NCI-H146 treated with DMSO at 0.1 percent for 48 hours (cell line): ENCODE data around the gene GSK3A.

ENCODE experiments used
- DNase-seq: peaks from one replicate; lab custom pipeline; 2025; ENCODE audit not compliant: unreplicated experiment; lab: John Stamatoyannopoulos, UW

The GSK3A gene

DNA sequence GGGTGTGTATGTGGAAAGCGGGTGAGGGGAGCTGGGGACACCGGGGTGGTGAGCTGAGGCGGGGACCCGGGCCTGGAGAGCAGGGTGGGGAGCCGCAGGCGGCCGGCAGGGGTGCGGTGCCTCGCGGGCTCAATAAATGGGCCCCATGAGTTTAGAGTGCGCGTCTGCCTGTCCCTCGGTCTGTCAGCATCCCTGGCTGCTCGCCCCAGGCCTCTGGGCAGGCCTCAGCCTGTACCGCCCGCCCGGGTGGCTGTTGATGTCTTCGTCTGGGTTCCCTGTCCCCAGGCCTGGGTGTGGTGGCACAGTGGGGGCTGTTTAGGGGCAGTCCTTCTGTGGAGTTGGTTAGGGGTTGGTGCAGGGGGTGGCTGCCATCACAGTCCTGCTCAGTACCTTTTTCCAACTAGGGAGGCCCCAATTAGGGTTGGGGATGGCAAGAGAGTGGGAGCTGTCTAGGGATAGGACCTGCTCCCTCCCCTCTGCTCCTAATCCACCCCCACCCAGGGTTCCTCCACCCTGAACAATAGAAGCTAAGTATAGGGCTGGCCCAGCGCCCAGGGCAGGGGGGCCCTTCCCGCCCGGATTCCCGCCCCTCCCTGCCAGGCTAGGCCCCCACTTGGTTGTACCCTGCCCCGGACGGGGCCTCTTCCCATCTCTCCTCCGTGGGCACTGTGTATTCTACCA, 38.9 kb upstream of the GSK3A start:
- peak; percentile 56 for DNase-seq

DNA sequence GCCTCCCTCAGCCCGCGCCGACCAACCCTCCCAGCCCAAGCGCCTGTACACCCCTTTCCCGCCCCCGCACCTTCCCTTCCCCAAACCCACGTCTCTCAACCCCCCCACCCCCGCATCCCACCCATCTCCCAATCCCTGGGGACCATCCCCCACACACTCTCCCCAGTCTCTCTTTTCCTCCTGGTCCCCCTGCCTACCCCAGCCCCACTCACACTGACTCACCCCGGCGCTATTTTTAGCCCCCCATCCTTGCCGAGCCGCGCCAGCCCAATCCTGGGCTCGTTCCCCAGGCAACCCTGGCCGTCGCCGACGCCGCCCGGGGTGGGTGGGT, 38.4 kb upstream of the GSK3A start:
- no peak for DNase-seq

DNA sequence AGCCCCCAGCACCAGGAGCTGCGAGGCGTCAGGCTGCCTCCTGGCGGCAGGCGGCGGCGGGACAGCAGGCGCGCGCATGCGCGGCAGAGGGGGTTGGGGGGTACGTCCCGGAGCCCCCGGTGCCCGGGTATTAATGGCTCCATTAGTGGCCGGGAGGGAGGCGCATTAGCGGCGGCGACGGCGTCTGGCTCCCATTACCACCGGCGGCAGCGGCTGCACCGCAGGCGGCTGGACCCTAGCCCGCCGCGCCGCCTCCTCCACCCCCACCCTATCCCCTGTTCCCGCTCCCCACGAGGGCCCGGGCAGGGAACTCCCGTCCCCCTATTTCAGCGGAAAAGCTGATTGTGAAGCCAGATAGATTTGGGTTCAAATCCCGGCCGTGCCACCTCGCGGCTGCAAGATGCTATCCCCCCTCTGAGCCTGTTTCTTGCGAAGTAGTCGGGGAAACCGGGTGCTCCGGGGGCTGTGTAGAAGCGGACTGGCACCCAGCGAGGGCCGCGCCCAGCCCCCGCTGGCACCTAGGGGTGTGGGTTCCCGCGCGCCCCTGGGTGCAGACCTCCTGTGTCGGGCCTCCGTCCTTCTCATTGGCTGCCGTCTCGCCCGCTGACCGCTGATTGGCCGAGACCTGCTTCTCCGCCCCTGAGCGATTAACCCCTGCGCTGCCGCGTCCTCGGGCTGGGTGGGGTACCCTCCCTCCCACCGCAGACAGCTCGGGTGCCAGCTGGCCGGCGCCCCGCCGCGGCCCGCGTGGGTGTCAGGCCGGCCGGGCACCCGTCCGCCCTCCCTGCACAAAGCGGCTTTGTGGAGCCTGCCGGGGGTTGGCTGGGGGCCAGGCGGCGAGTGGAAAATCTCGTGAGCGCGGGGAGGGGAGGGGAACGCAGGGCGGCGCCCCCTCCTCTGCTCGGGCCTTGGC, 37.8 kb upstream of the GSK3A start:
- DNase-seq, result peak; percentile 84

DNA sequence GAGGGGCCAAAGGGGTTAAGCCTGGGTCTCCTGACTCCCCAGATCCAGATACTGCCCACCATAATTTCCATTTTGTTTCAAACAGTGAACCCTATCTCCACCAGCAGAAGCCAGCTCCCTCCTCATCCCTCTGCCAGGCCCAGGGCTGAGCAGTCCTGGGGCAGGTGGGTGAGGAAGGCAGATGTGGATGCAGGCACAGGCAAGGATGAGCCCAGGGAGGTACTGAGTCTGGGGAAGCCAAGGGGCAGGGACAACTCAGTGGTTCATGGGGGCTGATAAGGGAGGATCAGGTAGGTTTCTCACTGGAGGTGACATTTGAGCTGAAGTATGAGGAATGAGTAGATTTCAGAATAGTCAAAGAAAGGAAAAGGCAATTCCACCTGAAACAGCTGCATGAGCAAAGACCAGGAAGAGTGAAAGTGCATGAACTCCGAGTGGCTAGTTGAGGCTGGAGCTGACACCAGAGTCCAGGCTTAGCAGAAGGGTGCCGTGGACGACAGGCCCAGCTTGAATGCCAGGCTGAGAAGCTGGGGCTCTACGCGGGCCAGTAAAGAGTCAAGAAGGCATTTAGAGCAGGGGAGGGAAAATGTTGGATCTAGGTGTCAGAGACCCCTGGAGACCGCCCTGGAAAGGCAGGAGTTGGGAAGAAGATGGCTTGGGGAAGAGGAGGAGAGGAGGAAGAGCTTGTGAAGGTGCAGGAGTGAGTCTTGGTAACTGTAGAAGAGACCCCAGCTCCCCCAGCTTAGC, 36.9 kb upstream of the GSK3A start:
- peak; percentile 37 for DNase-seq

DNA sequence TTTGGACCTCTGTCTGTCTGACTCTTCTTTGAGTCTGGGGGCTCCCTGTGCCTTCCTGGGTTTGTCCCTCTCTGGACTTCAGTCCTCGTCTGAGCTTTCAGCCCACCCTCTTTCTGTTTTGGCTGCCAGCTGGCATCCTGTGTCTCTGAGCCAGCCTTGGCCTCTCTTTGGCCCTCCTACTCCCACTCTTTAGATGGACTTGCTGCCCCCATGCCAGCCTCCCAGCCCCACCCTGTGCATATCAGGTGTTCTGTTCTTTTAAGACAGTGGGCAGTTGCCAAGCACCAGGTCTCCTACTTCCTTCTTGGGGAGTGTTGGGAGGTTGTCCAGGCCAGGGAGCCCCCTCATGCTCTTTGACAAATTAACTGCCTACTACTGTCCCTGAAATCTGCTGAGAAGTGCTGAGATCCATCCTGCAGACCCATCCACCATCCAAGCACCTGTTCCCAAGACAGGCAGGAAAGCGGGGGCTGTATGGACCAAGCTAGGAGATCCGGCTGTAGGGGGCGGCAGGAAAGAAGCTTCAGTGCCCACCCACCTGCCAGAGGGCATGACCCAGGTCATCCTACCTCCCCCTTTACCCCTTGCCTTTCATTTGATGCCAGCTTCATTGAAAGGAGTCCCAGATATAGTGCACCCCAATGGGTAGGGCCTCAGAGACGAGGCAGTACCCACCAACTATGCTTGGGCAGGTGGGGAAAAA, 36.2 kb upstream of the GSK3A start:
- DNase-seq, result no peak

DNA sequence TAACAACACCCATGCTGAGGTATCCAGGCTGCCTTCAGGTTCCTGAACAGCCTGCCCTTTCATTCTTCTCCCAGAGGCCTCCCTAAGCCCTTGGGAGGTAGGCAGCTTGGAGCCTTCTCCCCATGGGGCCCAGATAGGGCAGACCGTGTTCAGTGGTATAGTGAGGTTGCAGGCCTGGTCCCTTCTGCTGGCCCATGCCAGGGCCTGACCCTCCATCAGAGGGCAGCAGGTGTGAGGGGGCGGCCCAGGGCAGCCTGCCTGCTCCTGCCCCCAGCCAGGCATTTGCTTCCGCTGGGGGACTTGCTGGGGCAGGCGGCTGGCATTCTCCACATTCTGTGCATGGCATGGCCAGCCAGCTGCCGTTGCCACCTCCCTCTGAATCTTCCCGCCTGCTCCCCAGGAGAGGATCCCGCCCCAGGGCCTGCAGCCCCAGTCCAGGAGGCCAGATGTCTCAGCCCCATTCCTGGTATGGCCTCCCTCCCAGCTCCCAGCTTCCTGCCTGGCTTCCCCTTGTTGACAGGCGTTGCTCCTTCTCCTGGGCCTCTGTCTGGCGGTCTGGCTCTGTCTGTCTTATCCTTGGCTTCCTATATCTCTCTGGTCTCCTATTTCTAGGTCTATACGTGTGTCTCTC, 35.5 kb upstream of the GSK3A start:
- DNase-seq, result no peak

DNA sequence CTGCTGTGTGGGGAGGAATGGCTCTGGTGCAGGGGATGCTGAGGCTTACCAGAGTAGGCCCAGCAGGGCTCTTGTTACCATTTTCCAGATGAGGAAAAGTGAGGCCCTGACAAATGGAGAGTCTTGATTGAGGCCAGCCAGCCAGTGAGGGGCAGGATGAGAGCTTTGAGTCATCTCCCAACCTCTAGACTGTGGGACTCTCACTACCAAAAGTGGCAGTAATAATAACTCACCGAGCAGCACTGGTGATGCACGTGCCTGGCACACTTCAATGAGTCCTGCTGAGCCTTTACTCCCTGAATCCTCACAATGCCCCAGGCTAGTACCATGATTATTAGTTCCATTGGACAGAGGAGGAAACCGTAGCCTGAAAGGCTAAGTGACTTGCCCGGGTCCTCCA, 34.4 kb upstream of the GSK3A start:
- DNase-seq, result no peak

DNA sequence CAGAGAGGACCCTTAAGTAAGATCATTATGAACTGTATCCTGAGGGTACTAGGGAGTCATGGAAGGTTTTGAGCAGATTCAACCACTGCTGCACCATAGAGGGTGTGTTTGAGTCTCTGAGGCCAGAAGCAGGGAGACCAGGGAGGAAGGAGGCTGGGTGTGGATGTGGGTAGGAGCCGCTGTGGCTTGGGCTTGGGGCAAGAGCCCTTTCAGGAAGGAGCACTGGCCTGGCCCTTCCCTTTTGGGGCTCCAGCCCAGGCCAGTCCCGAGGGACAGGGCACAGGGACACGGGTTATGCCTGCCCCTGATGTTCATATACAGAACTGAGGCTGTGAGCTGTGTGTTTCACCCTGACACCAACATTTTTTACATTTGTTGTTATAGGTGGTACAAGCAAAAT, 33.9 kb upstream of the GSK3A start:
- DNase-seq, result no peak

DNA sequence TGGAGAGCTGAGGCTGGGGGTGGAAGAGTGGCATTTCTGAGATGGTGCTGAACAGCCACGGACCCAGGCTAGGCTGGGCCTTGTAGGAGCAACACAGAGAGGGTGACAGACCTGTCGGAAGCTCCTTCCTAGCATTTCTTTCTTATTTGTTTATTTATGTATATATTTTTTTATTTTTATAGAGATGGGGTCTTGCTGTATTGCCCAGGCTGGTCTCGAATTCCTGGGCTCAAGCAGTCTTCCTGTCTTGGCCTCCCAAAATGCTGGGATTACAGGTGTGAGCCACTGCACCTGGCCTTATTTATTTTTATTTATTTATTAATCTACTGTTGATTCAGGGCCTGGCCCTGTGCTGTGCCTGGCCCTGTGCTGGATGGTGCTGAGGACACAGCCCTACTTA, 33.1 kb upstream of the GSK3A start:
- no peak for DNase-seq

DNA sequence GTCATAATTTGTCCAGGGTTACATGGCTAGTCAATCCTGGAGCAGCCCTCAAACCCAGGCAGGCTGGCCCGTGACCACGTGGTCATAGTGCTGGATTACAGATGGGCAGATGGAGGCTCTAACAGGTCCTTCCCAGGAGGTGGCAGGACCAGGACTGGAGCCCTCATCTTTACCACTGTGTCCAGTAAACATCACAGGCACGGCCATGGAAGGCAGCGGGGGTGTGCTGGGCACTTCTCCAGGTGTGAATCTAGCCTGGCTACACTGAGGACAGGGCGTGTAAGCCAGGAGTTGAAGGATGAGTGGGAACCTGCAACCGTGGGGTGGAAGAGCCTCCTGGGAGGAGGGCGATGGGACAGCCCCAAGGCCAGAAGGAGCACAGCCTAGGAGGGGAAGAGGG, 32.7 kb upstream of the GSK3A start:
- DNase-seq, result no peak

DNA sequence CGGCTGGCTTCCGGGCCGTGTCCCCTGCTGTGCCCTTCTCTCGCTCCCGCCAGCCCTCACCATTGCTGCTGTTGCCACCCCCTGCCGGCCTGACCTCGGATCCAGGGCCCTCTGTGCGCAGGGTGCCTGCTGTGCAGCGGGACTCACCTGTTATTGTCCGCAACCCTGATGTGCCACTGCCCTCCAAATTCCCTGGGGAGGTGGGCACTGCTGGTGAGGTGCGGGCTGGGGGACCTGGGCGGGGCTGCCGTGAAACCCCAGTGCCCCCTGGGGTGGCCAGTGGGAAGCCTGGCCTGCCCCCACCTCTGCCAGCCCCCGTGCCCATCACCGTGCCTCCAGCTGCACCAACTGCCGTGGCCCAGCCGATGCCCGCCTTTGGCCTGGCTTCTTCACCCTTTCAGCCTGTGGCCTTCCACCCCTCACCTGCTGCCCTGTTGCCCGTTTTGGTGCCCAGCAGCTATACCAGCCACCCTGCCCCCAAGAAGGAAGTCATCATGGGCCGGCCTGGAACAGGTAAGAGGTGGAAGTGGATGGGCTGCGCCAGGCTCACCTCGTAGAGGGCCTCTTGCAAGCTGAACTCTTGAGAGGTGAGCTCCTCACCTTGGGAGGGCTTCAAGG, 31.8 kb upstream of the GSK3A start:
- DNase-seq, result no peak

DNA sequence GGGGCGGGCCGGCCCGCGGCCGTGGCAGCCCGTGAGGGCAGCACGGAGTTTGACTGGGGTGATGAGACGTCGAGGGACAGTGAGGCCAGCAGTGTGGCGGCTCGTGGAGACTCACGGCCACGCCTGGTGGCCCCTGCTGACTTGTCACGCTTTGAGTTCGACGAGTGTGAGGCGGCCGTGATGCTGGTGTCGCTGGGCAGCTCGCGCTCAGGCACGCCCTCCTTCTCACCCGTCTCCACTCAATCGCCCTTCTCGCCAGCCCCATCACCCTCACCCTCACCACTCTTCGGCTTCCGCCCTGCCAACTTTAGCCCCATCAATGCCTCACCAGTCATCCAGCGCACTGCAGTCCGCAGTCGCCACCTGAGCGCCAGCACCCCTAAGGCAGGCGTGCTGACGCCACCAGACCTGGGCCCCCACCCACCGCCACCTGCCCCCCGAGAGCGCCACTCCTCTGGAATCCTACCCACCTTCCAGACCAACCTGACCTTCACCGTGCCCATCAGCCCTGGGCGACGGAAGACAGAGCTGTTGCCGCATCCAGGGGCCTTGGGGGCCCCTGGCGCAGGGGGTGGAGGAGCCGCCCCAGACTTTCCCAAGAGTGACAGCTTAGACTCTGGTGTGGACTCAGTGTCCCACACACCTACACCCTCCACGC, 31.1 kb upstream of the GSK3A start:
- no peak for DNase-seq

DNA sequence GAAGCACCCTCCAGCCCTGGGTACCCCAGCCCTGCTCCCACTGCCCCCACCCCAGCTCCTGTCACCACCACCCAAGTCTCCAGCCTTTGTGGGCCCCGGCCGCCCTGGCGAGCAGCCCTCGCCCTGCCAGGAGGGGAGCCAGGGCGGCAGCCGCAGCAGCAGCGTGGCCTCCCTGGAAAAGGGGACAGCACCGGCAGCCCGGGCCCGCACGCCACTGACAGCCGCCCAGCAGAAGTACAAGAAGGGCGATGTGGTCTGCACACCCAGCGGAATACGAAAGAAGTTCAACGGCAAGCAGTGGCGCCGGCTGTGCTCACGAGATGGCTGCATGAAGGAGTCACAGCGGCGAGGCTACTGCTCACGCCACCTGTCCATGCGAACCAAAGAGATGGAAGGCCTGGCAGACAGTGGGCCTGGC, 30.6 kb upstream of the GSK3A start:
- no peak for DNase-seq

DNA sequence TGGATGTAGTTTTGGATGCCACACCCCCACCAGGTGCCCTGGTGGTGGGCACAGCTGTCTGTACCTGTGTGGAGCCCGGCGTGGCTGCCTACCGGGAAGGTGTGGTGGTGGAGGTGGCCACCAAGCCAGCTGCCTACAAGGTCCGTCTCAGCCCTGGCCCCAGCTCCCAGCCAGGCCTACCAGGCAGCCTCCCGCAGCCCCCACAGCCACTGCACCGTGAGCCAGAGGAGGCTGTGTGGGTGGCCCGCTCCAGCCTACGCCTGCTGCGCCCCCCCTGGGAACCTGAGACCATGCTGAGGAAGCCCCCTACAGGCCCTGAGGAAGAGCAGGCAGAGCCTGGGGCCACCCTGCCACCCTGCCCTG, 30.1 kb upstream of the GSK3A start:
- no peak for DNase-seq

DNA sequence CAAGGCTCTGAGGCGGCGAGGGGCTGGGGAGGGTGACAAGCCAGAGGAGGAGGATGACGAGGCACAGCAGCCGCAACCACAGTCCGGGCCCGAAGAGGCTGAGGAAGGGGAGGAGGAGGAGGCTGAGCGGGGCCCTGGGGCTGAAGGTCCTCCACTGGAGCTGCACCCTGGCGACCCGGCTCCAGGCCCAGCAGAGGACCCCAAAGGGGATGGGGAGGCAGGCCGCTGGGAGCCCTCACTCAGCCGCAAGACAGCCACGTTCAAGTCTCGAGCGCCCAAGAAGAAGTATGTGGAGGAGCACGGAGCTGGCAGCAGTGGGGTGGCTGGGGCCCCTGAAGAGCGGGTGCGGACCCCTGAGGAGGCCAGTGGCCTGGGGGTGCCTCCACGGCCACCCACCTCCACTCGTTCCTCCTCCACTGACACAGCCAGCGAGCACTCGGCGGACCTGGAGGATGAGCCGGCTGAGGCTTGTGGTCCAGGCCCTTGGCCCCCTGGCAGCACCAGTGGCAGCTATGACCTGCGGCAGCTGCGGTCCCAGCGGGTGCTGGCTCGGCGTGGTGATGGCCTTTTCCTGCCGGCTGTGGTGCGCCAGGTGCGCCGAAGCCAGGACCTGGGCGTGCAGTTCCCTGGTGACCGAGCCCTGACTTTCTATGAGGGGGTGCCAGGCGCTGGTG, 29.6 kb upstream of the GSK3A start:
- no peak for DNase-seq

DNA sequence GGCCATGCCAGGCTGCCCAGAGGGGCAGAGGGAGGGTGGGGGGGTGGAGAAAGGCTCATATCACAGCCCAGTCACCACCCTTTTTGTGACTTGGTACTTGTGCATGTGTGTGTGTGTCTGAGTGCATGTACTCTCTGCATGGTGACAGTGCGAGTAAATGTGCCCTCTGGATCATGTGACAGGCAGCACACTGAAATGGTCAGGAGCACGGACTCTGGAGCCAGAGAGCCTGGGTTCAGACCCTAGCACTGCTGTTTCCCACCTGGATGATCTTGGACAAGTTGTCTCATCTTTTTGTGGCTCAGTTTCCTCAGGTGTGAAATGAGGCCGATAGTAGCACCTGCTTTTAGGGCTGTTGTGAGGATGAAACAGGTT, 28.6 kb upstream of the GSK3A start:
- no peak for DNase-seq

DNA sequence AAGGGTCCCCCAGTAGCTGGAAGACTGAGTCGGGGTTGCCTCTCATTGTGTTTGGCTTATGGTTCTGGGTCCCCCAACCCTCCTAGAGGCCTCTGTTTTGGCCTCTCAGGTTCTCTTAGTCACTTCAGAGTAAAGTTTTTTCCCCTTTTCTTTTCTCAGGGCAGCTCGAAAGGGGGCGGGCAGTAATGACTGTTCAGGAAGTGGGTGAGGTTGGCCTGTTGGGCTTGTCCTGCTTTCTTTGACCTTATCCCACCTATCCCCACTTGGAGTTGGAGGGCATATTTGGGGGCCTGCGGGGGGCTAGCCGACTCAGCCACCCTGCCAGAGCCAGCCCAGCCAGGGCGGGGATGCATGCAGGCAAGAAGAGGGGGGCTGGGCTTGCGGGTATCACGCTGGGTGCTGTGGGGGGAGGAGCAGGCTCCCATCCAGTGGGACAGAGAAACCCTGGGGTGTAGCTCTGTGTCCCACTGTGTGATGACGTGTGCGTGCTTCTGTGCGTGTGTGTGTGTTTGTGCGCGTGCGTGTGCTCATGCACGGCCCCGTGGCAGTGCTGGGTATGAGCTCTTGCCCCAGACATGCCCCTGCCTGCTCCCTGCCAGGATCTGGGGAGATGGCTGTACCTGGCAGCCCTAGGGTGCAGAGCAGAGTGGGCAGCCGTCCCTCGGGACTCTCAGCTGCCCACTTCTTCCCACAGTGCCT, 28.1 kb upstream of the GSK3A start:
- no peak for DNase-seq

DNA sequence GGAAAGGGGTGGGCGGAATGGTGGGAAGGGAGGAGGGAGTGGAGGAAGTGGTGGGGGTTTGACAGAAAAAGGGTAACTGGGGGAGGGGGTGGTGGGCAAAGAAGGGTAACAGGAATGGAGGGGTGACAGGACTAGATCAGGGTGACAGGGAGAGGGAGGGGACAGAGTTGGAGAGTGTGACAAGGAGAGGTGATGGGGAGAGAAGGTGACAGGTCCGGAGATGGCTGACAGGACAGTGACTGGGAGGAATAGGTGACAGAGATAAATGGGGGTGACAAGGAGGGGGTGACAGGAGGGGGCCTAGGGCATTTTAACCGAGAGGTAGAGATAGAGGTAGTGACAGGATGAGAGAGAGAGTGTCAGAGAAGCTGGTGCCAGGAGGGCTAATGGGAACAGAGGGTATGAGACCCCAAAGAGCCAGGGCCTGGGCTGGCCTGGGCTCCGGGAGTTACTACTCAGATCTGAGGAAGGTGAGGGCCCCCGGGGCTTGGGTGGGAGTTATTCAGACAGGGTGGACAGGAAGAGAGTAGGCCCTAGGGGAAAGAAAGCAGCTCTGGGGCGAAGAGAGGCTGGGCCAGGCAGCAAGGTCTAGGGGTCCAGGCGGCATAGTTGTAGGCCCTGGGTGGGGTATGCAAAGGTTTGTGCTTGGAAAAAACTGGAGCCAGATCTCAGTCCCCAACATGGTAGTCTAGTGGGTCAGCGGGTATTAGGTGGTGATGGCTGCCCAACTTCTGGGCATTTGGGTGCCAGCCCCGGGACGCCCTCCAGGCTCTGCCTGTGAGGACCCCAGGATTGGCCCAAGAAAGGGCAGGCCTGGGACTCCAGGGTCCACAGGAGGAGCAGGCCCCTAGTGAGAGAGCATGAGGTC, 27.3 kb upstream of the GSK3A start:
- DNase-seq, result no peak
